HG03457 (cell line): ENCODE results near the gene RAF1.
A peak's percentile ranks its signal among the peaks of the same experiment; 100 is the strongest.
"Not testable (repeated sequence)": the region's sequence is repeated elsewhere in the genome, so short reads cannot be mapped to it uniquely, and the experiment has no call there.

ENCODE experiments used
- ATAC-seq: cut with Tn5 transposase; IDR thresholded peaks from one replicate; pipeline ENCODE4 v1.9.1; 2021; ENCODE audit warnings: moderate number of reproducible peaks; ENCODE audit not compliant: unreplicated experiment

Gene RAF1

DNA sequence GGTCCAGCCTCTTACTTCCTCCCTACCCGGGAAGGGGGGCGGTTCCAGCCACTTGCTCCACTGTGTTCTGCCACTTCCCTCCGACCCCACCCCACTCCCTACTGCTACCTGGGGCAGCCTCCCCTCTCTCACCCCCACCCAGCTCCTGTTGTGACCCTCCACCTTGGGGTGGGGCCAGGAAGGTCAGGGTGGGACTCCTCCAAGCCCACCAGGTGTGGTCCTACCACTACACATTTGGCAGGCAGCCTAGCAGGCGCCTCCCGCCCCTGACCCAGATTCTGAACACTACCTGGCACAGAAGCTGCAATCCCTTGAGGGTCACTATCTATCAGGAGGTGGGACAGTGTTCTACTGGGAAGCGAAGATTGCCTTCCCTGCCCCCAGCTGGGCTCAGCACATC is 13.7 kb upstream of the RAF1 start:
- no peak for ATAC-seq

GRCh38 chr3:12675115-12675810 is 11.3 kb upstream of the RAF1 start:
- no peak for ATAC-seq

- ATAC-seq, result not testable (repeated sequence)
Observed at GRCh38 chr3:12673956-12674736, 10.2 kb upstream of the RAF1 start.

GRCh38 chr3:12671120-12671450 is 7.2 kb upstream of the RAF1 start:
- no peak for ATAC-seq

GRCh38 chr3:12670365-12671119 is 6.6 kb upstream of the RAF1 start:
- no peak for ATAC-seq

GRCh38 chr3:12663401-12663935 is 449 bp downstream of the RAF1 start:
- peak; percentile 16 for ATAC-seq

DNA sequence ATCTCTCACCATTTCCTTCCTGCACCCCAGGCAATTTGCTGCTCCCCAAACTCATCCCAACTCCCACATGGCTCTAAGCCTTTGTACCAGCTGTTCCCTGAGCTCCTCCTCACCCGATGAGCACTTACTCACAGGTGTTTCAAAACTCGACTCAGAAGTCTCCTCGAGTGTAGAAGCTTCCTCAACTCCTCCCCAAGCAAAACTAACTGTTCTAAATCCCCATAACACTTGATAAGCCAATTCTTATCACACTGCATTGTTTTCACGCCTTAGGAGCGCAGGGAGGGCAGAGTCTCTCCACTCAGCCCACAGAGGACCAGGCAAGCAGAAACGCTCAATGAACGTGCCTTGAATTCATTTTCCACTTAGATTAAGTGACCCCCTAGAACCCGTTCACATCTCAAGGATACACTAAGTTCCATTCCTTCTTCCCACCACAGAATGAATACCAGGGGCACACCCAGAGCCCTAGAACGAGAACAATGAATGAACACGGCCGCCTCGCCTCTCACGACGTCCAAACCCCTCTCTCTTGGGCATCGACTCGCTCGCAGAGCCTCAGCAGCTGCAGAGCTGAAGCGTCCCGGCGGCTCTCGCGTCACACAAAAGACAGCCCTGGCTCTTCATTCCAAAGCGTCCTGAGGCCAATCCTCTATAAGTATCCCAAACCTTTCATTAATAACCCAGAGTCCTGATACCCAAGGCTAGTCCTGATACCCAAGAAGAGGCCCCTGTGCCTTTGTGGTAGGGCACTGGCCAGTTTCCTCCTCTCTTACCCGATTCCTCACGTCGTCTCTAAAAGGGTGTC is 1.1 kb downstream of the RAF1 start:
- ATAC-seq, result no peak

DNA sequence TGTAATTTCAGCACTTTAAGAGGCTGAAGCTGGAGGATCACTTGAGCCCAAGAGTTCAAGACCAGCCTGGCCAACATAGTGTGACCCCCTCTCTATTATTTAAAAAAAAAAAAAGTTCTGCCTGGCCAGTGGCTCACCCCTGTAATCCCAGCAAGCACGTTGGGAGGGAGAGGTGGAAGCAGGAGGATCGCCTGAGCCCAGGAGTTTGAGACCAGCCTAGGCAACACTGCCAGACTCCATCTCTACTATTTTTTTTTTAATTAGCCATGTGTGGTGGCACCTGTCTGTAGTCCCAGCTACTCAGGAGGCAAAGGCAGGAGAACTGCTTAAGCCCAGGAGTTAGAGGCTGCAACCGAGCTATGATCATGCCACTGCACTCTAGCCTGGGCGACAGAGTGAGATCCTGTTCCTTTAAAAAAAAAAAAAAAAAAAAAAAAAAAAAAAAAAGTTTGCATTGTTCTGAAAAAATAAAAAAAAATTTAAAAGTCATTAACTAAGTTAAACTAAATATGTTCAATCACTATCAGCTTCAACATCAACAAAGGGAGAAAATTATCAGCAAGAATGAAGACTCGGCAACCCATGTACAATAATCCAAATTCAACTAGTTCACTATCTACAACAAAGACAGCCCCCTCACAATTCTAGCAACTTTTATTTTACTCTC is 1.9 kb downstream of the RAF1 start:
- ATAC-seq, result no peak

- ATAC-seq, result not testable (repeated sequence)
Observed at GRCh38 chr3:12661375-12661774, 2.5 kb downstream of the RAF1 start.

GRCh38 chr3:12660196-12660595 is 3.7 kb downstream of the RAF1 start:
- ATAC-seq, result no peak

DNA sequence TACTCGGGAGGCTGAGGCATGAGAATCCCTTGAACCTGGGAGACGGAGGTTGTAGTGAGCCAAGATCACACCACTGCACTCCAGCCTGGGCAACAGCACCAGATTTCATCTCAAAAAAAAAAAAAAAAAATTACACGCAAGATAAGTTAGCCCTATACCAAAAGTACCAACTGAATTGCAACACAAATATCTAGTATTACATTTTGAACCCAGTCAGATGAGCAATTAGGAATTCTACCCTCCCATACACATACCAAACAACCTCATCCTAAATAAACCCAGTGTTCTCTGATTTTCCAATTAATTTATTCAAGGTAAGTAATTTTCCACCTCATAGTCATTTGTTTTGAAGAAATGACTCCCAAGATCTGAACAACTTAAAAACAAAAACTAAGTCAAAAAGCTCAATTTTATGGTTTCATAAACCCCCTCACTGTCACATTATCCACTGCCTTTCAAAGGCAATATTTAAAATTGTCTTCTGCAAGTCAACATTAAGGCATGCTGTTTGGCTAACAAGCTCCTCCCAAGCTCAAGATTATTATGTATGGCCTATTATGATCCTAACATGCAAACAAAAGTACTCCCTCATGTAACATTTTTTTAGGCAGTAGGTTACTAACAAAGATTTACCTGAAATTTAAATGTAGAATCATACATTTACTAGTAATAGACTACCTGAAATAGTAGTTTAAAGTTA is 4.5 kb downstream of the RAF1 start:
- ATAC-seq, result no peak

- ATAC-seq, result no peak
Observed at GRCh38 chr3:12658593-12659058, 5.3 kb downstream of the RAF1 start.

DNA sequence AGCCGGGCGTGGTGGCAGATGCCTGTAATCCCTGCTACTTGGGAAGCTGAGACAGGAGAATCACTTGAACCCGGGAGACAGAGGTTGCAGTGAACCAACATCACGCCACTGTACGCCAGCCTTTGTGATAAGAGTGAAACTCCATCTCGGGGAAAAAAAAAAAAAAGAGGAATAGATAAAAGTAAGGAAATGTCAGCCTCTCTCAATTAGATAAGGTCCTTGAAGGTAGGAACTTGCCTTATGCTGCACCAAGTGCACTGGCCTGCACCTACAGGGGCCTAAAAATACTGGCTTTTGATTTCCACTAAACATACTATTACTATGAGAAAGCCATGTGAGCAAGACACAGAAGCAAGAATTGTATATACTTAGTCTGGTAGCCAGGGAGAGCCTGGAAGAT is 7.1 kb downstream of the RAF1 start:
- ATAC-seq, result no peak

GRCh38 chr3:12656193-12656592 is 7.7 kb downstream of the RAF1 start:
- no peak for ATAC-seq

- no peak for ATAC-seq
Observed at GRCh38 chr3:12655701-12656100, 8.2 kb downstream of the RAF1 start.

DNA sequence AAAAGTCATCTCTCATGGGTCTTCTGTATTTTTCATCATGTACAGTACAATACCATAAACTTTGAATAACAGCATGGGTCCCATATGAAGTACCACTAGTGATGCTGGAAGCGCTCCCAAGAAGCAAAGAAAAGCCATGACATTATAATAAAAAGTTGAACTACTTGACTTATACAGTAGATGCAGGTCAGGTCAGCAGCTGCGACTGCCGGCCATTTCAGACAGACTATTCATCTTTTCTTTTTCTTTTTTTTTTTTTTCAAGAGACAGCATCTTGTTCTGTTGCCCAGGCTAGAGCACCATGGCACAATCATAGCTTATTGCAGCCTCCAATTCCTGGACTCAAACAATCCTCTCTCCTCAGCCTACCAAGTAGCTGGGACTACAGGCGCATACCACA is 10.2 kb downstream of the RAF1 start:
- ATAC-seq, result no peak

DNA sequence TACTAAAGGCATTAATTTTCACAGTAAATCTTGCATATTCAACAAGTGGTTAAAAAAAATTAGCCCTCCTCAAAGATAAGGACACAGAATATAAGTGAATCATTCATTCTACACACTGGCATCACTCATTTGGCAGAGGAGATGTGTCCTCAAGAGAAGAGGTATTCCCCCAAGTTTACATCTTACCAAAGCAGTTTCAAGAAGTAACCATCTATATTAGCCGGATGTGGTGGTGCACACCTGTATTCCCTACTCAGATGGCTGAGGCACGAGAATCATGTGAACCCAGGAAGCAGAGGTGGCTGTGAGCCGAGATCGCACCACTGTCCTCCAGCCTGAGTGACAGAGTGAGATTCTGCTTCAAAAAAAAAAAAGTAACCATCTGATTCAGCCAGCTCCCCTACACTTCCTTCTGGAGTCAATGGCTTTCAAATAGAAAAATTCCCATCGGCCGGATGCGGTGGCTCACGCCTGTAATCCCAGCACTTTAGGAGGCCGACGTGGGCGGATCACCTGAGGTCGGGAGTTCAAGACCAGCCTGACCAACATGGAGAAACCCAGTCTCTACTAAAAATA is 15.4 kb downstream of the RAF1 start:
- peak; percentile 73 for ATAC-seq

DNA sequence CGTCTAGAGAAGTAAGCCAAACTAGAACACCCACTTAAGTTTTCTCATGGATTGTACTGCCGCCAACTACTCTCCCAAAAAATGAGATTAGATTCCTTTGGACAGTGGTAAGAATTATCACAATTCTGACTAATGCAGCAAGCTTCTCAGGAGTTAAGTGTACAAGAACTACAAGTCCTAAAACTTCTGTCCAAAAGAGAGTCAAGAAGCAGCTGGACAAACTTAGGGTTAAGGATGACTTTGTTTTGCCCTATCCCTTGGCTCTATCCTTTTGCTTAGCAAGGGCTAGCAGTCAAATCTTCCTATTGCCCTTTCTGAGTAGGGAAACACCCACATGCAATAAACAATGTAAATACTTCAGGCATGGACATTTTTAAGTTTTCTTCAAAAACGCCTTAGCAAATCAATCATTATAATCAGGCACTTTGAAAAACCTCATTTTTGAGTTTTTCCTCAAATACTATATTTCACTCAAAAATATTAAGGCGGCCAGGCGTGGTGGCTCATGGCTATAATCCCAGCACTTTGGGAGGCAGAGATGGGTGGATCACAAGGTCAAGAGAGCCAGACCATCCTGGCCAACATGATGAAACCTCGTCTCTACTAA is 19.5 kb downstream of the RAF1 start:
- no peak for ATAC-seq

- no peak for ATAC-seq
Observed at GRCh38 chr3:12643724-12644123, 20.2 kb downstream of the RAF1 start.
